Activated CD4-positive, alpha-beta memory T cell treated with anti-CD3 and anti-CD28 coated beads for 36 hours (primary cell): ENCODE measurements around the gene PES1. TPM values are rescaled to one million over a fixed set of nuclear protein-coding genes. Genes with fewer than 3 reads are reported as not detected.
"Not testable (repeated sequence)": the region's sequence is repeated elsewhere in the genome, so short reads cannot be mapped to it uniquely, and the experiment has no call there.

ENCODE experiments used
- CTCF ChIA-PET: fragments of 350-600 bp; sonication (Branson Sonifier 250); formaldehyde crosslinking; loops from one replicate; lab custom pipeline; 2021; ENCODE audit warnings: antibody characterized with exemption, inconsistent platforms; lab: Charles Lee
- POLR2A ChIA-PET: fragments of 350-600 bp; sonication (Branson Sonifier 250); formaldehyde crosslinking; loops from one replicate; lab custom pipeline; 2021; ENCODE audit warnings: antibody characterized with exemption; lab: Charles Lee
- DNase-seq: peaks from one replicate; pipeline ENCODE4 v3.0.0-alpha.2; 2020
- H3K27ac Mint-ChIP-seq: one replicate; pipeline ENCODE4 v1.8.0; 2021; ENCODE audit warnings: mixed read lengths
- H3K27me3 Mint-ChIP-seq: one replicate; pipeline ENCODE4 v1.8.0; 2021; ENCODE audit warnings: mixed read lengths
- H3K36me3 Mint-ChIP-seq: one replicate; pipeline ENCODE4 v1.8.0; 2021; ENCODE audit warnings: mixed read lengths
- H3K4me1 Mint-ChIP-seq: one replicate; pipeline ENCODE4 v1.8.0; 2021; ENCODE audit warnings: low read depth, mixed read lengths
- H3K4me3 Mint-ChIP-seq: one replicate; pipeline ENCODE4 v1.8.0; 2021; ENCODE audit warnings: mild to moderate bottlenecking, mixed read lengths
- H3K9me3 Mint-ChIP-seq: one replicate; pipeline ENCODE4 v1.8.0; 2021; ENCODE audit warnings: mixed read lengths
- intact Hi-C: fragments of 100-400 bp; cut with micrococcal nuclease; formaldehyde crosslinking; loops from one replicate; pipeline ENCODE4 v1.15.1; 2023
- total RNA-seq, 2 experiments: library from RNA; stranded (reverse); gene quantifications; one replicate each; pipeline ENCODE4 v1.2.3, GENCODE V29; 2021

Gene PES1
- total RNA-seq, 2 experiments from 2014 or later: 99.3 to 99.6 TPM

GRCh38 chr22:30542811-30543188 is 48.9 kb downstream of the PES1 start:
- POLR2A ChIA-PET: no interaction called here
- H3K4me1 Mint-ChIP-seq: peaks cover 2% of the 10 kb centered on the region
- peaks cover 31% of the 10 kb centered on the region for H3K27me3 Mint-ChIP-seq
- no peaks in the 10 kb centered on the region for H3K36me3 Mint-ChIP-seq
- no peak for DNase-seq
- no peaks in the 10 kb centered on the region for H3K9me3 Mint-ChIP-seq
- intact Hi-C loops: no loop called here
- no peak overlapping the region for H3K27ac Mint-ChIP-seq
- CTCF ChIA-PET: no interaction called here
- no peak overlapping the region for H3K4me3 Mint-ChIP-seq

DNA sequence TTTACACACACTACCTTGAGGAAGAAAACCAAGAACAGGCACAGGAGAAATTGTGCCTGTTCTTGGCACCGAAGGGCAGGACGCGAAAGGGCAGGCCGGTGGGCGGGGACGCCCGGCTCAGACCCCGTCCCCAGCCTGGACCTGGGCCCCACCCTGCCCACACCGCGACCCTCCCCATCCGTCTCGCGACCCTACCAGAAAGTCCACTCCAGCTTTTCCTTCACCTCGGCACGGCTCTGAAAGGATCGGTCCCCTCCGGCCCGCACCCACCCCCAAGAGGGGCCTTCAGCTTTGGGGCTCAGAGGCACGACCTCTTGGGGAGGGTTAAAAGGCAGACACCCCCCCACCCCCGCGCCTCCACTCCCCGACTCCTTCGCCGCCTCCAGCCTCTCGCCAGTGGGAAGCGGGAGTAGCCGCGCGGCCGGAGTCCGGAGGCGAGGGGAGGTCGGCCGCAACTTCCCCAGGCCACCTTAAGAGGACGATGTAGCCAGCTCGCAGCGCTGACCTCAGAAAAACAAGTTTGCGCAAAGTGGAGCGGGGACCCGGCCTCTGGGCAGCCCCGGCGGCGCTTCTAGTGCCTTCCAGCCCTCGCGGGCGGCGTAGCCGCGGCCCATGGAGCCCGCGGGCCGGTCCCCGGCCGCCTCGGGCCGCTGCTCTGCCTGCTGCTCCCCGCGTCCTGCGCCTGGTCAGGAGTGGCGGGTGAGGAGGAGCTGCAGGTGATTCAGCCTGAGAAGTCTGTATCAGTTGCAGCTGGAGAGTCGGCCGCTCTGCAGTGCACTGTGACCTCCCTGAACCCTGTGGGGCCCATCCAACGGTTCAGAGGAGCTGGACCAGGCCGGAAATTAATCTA is 49.5 kb downstream of the PES1 start:
- Mint-ChIP-seq H3K36me3 (no peaks in the 10 kb centered on the region), H3K4me3 (no peak overlapping the region), H3K9me3 (no peaks in the 10 kb centered on the region), H3K4me1 (peaks cover 2% of the 10 kb centered on the region), H3K27ac (no peak overlapping the region), H3K27me3 (peaks cover 31% of the 10 kb centered on the region)
- intact Hi-C loops: no loop called here
- ChIA-PET CTCF (interaction anchor here (0.6 kb wide), 1 partner anchor 107 kb away, joined by 3 read pairs; no protein-coding TSS in a partner anchor), POLR2A (no interaction called here)
- DNase-seq: no peak

GRCh38 chr22:30541511-30541910 is 50.2 kb downstream of the PES1 start:
- H3K4me3 Mint-ChIP-seq, H3K4me1 Mint-ChIP-seq, DNase-seq, H3K27ac Mint-ChIP-seq, H3K36me3 Mint-ChIP-seq, intact Hi-C loops, POLR2A ChIA-PET, H3K9me3 Mint-ChIP-seq: not testable (repeated sequence)
- H3K27me3 Mint-ChIP-seq: peaks cover 31% of the 10 kb centered on the region
- CTCF ChIA-PET: interaction anchor here (0.6 to 0.7 kb wide), 2 partner anchors 64 to 107 kb away, joined by 3 read pairs; no protein-coding TSS in a partner anchor

DNA sequence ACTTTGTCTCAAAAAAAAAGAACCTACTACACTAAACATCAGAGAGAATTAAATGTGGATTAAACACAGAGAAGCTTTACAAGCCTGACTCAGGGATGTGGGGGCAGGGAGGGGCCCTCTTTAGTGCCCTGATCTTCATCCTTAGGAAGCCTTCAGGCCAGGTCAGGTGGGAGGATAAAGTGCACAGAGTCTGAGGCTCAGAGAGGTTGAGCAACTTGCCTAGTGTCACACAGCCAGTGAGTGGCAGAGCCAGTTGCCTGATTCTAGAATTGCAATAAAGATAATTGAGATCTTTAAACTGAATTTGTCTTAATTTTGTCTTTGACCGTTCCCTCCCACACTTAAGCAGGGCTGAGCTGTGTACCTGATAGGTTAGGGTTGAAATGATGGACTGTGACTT is 52.3 kb downstream of the PES1 start:
- Mint-ChIP-seq H3K27me3 (peaks cover 25% of the 10 kb centered on the region), H3K27ac (no peak overlapping the region), H3K4me3 (no peak overlapping the region), H3K36me3 (no peaks in the 10 kb centered on the region), H3K4me1 (peaks cover 2% of the 10 kb centered on the region), H3K9me3 (no peaks in the 10 kb centered on the region)
- DNase-seq: no peak
- ChIA-PET CTCF (no interaction called here), POLR2A (no interaction called here)
- intact Hi-C loops: no loop called here

- Mint-ChIP-seq H3K4me3 (no peak overlapping the region), H3K27ac (no peak overlapping the region), H3K9me3 (no peaks in the 10 kb centered on the region), H3K36me3 (no peaks in the 10 kb centered on the region), H3K4me1 (peaks cover 2% of the 10 kb centered on the region), H3K27me3 (peaks cover 17% of the 10 kb centered on the region)
- no peak for DNase-seq
- CTCF ChIA-PET: no interaction called here
- POLR2A ChIA-PET: no interaction called here
- intact Hi-C loops: no loop called here
These were observed 53.4 kb downstream of the PES1 start for GRCh38 chr22:30538280-30538679.

DNA sequence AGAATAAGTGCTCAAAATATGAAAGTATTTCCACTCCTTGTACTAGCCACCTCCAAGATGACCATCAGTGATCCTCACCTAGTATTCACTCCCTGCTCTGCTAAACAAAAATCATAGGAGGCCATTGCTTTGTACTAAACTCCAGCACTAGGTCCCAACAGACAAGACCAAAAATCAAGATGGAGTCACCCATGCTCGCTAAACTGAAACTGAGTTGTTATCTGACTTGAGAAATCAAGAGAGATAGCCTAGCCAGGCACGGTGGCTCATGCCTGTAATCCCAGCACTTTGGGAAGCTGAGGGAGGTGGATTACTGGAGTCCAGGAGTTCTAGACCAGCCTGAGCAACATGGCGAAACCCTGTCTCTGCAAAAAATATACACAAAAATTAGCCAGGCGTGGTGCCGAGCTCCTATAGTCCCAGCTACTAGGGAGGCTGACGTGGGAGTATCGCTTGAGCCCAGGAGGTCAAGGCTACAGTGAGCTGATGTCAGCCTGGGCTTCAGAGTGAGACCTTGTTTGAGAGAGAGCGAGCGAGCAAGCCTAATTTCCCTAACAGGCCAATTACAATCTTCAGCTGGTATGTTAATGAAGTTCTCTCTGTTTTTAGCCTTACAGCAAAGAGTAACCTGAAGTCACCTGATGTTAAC is 54.5 kb downstream of the PES1 start:
- H3K4me3 Mint-ChIP-seq: no peak overlapping the region
- peaks cover 2% of the 10 kb centered on the region for H3K4me1 Mint-ChIP-seq
- CTCF ChIA-PET: no interaction called here
- no peaks in the 10 kb centered on the region for H3K9me3 Mint-ChIP-seq
- peaks cover 9% of the 10 kb centered on the region for H3K27me3 Mint-ChIP-seq
- intact Hi-C loops: no loop called here
- H3K27ac Mint-ChIP-seq: no peak overlapping the region
- POLR2A ChIA-PET: no interaction called here
- no peak for DNase-seq
- H3K36me3 Mint-ChIP-seq: no peaks in the 10 kb centered on the region

GRCh38 chr22:30535182-30535581 is 56.5 kb downstream of the PES1 start:
- intact Hi-C loops: no loop called here
- Mint-ChIP-seq H3K27ac (no peak overlapping the region), H3K9me3 (no peaks in the 10 kb centered on the region), H3K36me3 (no peaks in the 10 kb centered on the region), H3K4me3 (no peak overlapping the region), H3K4me1 (no peaks in the 10 kb centered on the region), H3K27me3 (peaks cover 4% of the 10 kb centered on the region)
- CTCF ChIA-PET: no interaction called here
- no peak for DNase-seq
- POLR2A ChIA-PET: no interaction called here

GRCh38 chr22:30531651-30532608 is 59.8 kb downstream of the PES1 start:
- H3K9me3 Mint-ChIP-seq: no peaks in the 10 kb centered on the region
- no peaks in the 10 kb centered on the region for H3K4me1 Mint-ChIP-seq
- peaks cover 2% of the 10 kb centered on the region for H3K27me3 Mint-ChIP-seq
- no peaks in the 10 kb centered on the region for H3K36me3 Mint-ChIP-seq
- DNase-seq: no peak
- intact Hi-C loops: no loop called here
- ChIA-PET CTCF (interaction anchor here (0.6 kb wide), 1 partner anchor 436 kb away, joined by 3 read pairs; no protein-coding TSS in a partner anchor), POLR2A (no interaction called here)
- H3K27ac Mint-ChIP-seq: no peak overlapping the region
- no peak overlapping the region for H3K4me3 Mint-ChIP-seq

- peaks cover 5% of the 10 kb centered on the region for H3K27me3 Mint-ChIP-seq
- POLR2A ChIA-PET: no interaction called here
- intact Hi-C loops: no loop called here
- no peak for DNase-seq
- H3K4me3 Mint-ChIP-seq: no peak overlapping the region
- no peak overlapping the region for H3K27ac Mint-ChIP-seq
- no peaks in the 10 kb centered on the region for H3K36me3 Mint-ChIP-seq
- no peaks in the 10 kb centered on the region for H3K4me1 Mint-ChIP-seq
- CTCF ChIA-PET: no interaction called here
- peaks cover 2% of the 10 kb centered on the region for H3K9me3 Mint-ChIP-seq
These were observed 65.1 kb downstream of the PES1 start for GRCh38 chr22:30526656-30527055.

Other genes with a start within 250 kb of the PES1 start
- 100 to 1,000 TPM; 255 to 273 TPM for gene SF3A1, start 235.0 kb downstream of the PES1 start, total RNA-seq
- 1 to 10 TPM; 2.1 to 2.9 TPM for gene CCDC157, start 234.9 kb downstream of the PES1 start, total RNA-seq
- 10 to 100 TPM in 1 of 2 experiments, 1 to 10 TPM in 1; 8.8 to 10.2 TPM for gene RNF215, start 204.5 kb downstream of the PES1 start, total RNA-seq
- 10 to 100 TPM; 12.8 to 15.3 TPM for gene SEC14L2, start 194.9 kb downstream of the PES1 start, total RNA-seq
- gene MTFP1, start 166.1 kb downstream of the PES1 start, total RNA-seq: 10 to 100 TPM; 50.5 to 54.5 TPM
- not detected for gene SEC14L3, start 119.9 kb downstream of the PES1 start, total RNA-seq
- gene SEC14L4, start 86.2 kb downstream of the PES1 start, total RNA-seq: not detected
- under 1 TPM in 1 of 2 experiments, not detected in 1; 0.17 TPM for gene SEC14L6, start 45.2 kb downstream of the PES1 start, total RNA-seq
- not detected for gene GAL3ST1, start 17.2 kb downstream of the PES1 start, total RNA-seq
- under 1 TPM; 0.19 to 0.31 TPM for gene TCN2, start 15.3 kb upstream of the PES1 start, total RNA-seq
- gene SLC35E4, start 43.9 kb upstream of the PES1 start, total RNA-seq: 1 to 10 TPM; 5.2 to 5.9 TPM
- gene DUSP18, start 76.0 kb upstream of the PES1 start, total RNA-seq: 10 to 100 TPM in 1 of 2 experiments, 1 to 10 TPM in 1; 9.2 to 10.6 TPM
- gene OSBP2, start 103.0 kb upstream of the PES1 start, total RNA-seq: 1 to 10 TPM; 2.3 to 2.9 TPM